ENCODE results near the gene B3GALNT1.

B3GALNT1 gene, protein sequence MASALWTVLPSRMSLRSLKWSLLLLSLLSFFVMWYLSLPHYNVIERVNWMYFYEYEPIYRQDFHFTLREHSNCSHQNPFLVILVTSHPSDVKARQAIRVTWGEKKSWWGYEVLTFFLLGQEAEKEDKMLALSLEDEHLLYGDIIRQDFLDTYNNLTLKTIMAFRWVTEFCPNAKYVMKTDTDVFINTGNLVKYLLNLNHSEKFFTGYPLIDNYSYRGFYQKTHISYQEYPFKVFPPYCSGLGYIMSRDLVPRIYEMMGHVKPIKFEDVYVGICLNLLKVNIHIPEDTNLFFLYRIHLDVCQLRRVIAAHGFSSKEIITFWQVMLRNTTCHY
- 1.6 to 3.4 (median 1.9) reads per million in 3 experiments for total RNA-seq

DNA sequence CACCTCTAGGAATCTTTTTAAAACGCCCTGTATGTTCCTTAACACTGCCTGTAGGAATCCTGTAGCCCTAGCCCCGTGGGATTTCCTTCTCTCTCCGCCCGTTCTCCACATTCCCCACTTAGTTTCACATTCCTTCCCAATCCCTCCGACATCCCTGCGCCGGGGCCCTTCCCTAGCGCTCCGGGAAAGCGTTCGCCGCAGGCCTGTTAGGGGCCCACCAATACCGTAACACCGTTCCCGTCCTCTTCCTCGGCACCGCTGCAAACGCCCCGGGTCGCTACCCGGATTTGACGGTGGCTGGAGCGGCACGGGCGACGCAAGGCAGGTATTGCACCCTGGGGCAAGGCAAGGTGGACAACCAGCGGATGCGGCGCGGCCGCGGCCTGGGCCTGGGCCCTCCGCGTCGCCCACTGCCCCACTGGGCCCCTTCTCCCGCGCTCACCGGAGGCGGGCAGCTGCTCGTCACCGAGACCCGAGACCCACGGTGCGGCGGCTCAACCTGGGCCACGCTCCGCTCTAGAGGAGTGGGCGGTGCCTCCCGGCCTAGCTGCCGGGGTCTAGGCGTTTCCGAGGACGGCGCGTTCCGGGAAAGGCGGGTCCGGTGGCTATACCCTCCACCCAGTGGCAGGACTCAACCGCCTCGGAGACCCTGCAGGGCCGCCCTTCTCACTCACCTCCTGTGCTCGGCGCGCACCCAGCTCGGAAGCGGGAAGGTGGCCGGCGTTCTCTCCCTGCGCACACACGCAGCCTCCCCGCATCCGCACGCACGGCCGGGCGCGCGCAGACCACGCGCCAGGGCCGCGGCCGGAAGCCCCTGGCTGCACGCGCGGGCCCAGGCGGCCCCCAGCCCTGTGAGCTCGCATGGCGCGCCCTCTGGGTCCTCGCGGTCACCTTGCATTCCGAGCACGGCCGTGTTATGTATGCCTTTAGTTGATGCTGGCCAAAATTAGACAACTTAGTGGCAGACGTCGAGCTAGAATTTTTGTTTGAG is at the start of gene B3GALNT1:
TSS of gene B3GALNT1 (minus strand) at position 789 of the 991 bp plus-strand sequence. CDS start 18,595 bp downstream, outside the sequence.
- no peak for DNase-seq

GRCh38 chr3:161153480-161153879 is 48.3 kb upstream of the B3GALNT1 start:
- DNase-seq, result no peak

DNA sequence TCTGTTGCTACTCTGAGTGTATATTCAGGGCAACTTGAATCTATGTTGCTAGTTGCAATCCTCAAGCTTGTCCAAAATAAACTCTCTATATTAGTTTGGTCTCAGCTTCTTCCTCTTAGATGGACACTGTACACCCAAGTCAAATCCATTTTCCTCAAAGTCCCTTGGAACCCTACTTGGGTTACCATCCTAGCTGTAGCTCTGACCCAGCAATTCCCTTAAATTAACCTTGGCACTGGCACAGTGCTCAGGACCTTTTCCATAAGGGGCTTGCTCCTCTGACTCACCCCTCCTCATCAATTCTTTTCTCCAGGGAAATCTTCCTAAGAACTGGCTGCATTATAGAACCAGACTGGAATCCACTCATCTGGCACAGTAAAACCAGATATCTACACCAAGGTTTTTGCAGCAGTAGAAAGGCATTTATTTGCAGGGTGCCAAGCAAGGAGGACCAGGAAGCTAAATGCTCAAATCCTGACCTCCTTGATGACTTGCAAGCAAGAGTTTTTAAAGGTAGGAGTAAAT is 44.9 kb upstream of the B3GALNT1 start:
- no peak for DNase-seq

GRCh38 chr3:161149529-161149928 is 44.4 kb upstream of the B3GALNT1 start:
- no peak for DNase-seq

DNA sequence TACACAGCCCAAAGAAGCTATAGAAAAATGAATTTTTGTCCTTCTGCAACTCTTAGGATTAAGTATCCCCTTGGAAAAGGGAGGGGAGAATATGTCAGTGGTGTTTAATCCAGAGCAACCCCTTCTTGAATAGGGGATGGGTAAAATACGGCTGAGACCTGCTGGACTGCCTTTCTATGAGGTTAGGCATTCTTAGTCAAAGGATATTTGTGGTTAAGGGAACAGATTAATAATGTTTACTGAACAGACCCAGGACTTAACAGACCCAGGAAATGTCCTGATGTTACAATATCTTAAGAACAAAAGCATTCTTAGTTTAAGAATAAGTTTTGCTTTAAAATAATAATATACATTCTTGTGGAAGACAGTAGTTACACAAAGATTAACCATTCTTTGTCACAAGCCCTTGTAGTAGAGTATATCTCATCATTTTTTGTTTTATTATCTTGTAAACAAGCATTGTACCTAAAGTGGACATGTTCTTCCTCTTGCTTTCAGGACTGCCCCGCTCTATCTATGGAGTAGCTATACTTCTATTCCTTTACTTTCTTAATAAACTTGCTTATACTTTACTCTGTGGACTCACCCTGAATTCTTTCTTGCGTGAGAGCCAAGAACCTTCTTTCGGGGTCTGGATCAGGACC is 43.8 kb upstream of the B3GALNT1 start:
- no peak for DNase-seq

GRCh38 chr3:161142486-161142885 is 37.3 kb upstream of the B3GALNT1 start:
- DNase-seq, result no peak

- no peak for DNase-seq
These were observed 34.5 kb upstream of the B3GALNT1 start for GRCh38 chr3:161139686-161140085.

- no peak for DNase-seq
These were observed 32.1 kb upstream of the B3GALNT1 start for GRCh38 chr3:161137260-161137659.

GRCh38 chr3:161132391-161132790 is 27.2 kb upstream of the B3GALNT1 start:
- no peak for DNase-seq

GRCh38 chr3:161126495-161126894 is 21.3 kb upstream of the B3GALNT1 start:
- DNase-seq, result no peak

- no peak for DNase-seq
These were observed 12.5 kb upstream of the B3GALNT1 start for GRCh38 chr3:161117646-161118045.

GRCh38 chr3:161108840-161109239 is 3.7 kb upstream of the B3GALNT1 start:
- no peak for DNase-seq

DNA sequence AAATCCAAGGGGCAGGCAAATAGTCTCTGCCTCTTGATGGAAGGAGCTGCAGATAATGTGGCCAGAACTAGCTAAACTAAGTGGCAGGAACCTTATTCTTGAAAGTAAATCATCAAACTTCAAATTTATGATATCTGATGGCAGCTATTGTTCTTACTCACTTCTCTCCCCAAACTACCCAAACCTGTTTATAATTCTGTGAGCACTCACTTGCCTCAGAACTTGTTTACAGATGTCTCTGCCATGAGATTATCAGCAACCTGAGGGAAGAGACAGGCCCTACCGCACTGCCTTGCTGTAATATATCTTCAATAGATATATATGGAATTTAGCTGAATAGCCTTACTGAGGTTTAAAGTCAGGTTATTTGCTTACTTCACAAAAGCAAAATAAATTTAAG is 2.2 kb upstream of the B3GALNT1 start:
- DNase-seq, result no peak

DNA sequence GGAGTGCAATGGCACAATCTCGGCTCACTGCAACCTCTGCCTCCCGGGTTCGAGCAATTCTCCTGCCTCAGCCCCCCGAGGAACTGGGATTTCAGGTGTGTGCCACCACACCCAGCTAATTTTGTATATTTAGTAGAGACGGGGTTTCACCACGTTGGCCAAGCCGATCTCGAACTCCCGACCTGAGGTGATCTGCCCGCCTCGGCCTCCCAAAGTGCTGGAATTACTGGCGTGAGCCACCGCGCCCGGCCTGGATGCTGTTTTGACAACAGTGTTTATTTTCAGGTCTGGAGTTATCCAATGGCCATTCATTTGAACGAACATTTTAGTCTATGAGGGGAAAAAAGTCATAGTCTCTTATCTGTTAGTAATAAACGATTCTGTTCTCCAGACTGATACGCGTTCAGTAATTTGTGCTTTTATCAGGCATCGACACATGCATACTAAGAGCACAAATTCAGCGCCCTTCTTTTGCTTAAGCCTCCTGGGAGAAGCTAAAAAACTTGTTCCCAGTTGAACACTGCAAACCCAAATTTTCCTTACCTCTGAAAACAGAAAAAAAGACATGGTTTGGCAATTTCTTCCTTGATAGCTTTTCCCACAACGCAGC is 1.3 kb downstream of the B3GALNT1 start:
- no peak for DNase-seq

DNA sequence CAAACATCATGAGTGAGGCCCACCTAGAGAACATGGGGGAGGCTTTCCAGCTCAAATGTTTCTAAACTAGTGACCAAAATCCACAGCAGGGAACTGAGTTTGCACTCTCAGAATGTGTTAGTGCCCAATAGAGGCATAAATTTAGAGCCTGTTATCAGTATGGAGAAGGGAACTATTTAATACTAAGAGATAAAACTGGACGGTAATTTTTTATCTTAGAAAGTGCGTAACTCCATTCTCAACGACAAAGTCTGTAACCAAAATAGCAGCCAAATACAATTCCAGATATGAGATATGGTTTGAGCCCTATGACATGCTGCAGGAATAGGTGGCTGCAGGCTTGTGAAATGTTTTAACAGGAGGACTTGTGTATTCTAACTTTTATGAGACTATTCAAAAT is 3.5 kb downstream of the B3GALNT1 start:
- DNase-seq, result no peak

GRCh38 chr3:161100994-161101393 is 4.2 kb downstream of the B3GALNT1 start:
- DNase-seq, result no peak

DNA sequence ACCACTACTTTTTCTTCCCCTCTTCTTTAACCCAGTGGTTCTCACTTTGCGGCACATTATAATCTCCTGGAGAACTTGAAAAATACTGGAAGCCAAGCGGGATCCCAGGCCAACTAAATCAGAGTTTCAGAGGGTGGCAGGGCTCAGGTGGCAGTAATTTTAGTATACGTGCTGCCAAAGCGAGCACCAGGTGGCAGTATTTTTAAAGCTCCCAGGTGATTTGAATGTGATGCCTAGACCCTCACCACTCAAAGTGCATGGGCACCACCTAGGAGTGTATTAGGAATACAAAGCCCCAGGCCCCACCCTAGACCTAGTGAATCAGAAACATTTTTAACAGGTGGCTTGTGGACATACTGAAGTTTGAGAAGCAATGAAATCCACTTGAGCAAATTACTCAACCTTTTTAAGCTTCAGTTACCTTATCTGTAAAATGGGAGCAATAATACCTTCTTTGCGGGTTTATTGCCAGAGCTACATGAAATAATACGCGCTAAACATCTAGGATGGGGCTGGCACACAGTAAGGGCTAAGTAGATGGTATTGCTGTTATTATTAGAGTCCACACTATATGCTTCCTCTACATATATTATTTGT is 8.3 kb downstream of the B3GALNT1 start:
- no peak for DNase-seq

DNA sequence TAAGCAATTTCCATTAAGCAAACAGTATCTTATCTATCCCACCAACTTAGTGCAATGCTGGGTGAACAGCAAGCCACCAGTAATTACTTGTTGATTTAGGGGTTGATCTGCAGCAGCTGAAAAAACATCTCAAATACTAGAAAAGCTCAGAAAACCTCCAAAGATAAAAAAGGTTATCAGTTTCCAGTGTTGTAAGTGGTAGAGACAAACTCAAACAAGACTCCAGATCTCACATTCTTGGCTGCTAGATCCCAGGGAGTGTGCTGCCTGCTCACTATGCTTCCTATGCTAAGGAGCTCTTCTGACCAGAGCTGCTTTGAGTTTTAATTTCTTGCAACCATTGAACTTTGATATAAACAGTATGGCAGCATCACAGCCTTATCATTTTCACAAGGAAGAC is 11.3 kb downstream of the B3GALNT1 start:
- no peak for DNase-seq

GRCh38 chr3:161084277-161084676 is 20.9 kb downstream of the B3GALNT1 start:
- DNase-seq, result no peak

DNA sequence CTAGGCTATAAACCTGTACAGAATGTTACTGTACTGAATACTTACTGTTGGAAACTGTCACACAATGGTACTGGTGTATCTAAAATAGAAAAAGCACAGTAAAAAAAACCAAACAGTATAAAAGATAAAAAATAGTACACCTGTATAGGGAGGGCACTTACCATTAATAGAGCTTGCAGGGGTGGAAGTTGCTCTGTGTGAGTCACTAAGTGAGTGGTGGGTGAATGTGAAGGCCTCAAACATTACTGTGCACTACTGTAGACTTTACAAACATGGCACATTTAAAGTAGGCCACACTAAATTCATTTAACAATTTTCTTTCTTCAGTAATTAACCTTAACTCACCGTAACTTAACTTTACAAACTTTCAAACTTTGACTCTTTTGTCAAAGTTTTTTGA is 22.0 kb downstream of the B3GALNT1 start:
- no peak for DNase-seq

GRCh38 chr3:161082063-161082462 is 23.1 kb downstream of the B3GALNT1 start:
- DNase-seq, result no peak

DNA sequence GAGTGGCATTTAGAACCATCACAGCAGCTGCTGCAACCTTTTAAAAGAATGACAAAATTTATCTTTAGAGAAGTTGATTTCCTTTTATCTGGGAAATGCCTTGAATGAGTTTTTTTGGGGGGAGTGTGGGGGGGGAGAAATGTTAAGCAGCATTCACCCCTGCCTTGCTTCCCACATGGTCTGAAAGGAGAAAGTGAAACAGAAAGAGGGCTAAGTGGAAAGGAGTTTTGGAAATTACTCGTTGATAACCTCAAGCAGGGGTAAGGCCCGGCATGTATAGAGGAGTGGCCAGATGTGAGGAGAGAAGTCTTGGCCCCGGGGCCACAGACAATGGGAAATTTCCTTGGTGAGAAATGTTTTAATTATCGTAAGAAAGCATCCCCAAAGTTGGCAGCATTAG is 23.5 kb downstream of the B3GALNT1 start:
- DNase-seq, result no peak

Data from central memory CD4-positive, alpha-beta T cell (primary cell).